Measurements from ENCODE around the gene LZTR1.

DNA sequence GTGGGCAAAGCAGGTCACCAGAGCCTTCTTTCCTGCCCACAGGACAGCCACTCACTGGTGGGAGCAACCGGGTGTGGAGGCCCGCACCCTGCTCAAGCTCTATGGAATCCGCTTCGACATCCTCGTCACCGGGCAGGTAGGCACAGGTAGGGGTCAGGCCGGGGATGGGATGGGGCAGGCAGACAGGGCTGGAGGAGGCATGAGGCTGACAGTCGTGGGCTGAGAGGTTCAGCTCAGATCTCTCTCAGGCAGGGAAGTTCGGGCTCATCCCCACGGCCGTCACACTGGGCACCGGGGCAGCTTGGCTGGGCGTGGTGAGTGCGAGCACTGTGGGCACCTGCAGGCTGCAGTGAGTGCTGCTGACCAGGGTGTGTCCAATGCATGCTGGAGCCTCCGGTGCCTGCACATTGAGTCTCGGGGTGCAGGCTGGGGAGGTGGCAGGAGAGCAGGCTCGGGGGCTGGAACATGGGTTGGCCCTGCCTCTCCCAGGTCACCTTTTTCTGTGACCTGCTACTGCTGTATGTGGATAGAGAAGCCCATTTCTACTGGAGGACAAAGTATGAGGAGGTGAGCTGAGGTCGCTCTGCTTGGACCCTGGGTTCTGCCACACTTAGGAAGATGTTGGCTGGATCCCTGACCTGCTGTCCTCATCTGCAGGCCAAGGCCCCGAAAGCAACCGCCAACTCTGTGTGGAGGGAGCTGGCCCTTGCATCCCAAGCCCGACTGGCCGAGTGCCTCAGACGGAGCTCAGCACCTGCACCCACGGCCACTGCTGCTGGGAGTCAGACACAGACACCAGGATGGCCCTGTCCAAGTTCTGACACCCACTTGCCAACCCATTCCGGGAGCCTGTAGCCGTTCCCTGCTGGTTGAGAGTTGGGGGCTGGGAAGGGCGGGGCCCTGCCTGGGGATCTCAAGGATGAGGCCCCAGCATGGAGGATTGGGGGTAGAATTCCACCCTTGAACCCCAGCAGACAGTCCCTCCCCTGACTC, 44.0 kb downstream of the LZTR1 start:
- TF ChIP-seq, protein P1, sequence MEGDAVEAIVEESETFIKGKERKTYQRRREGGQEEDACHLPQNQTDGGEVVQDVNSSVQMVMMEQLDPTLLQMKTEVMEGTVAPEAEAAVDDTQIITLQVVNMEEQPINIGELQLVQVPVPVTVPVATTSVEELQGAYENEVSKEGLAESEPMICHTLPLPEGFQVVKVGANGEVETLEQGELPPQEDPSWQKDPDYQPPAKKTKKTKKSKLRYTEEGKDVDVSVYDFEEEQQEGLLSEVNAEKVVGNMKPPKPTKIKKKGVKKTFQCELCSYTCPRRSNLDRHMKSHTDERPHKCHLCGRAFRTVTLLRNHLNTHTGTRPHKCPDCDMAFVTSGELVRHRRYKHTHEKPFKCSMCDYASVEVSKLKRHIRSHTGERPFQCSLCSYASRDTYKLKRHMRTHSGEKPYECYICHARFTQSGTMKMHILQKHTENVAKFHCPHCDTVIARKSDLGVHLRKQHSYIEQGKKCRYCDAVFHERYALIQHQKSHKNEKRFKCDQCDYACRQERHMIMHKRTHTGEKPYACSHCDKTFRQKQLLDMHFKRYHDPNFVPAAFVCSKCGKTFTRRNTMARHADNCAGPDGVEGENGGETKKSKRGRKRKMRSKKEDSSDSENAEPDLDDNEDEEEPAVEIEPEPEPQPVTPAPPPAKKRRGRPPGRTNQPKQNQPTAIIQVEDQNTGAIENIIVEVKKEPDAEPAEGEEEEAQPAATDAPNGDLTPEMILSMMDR (IDR thresholded peaks at IDR 0.05) = no peak
- peak in 1 of 2 donors; percentile 10 for TF ChIP-seq POLR2A (IDR thresholded peaks at IDR 0.05)
- no peak for TF ChIP-seq EP300 (IDR thresholded peaks at IDR 0.05)
- TF ChIP-seq POLR2AphosphoS5 (IDR thresholded peaks at IDR 0.05) = no peak
